DOHH2 (cell line): ENCODE results near the gene NLRP7.
"Not testable (repeated sequence)": the region's sequence is repeated elsewhere in the genome, so short reads cannot be mapped to it uniquely, and the experiment has no call there.

Source experiments
- H3F3A ChIP-seq: fragments of 200-600 bp; sonication (generic), shearing (Covaris generic); 2 replicates; pipeline ENCODE4 v1.6.0; 2016; ENCODE audit warnings: antibody characterized with exemption, mild to moderate bottlenecking; ENCODE audit not compliant: control insufficient read depth, insufficient read depth
- H3K27ac ChIP-seq: fragments of 200-600 bp; sonication (generic); 2 replicates; pipeline ENCODE4 v1.5.1; 2014; ENCODE audit warnings: low read depth, mild to moderate bottlenecking, low read length, moderate library complexity
- H3K27me3 ChIP-seq: fragments of 200-600 bp; sonication (generic); 2 replicates; pipeline ENCODE4 v1.6.1; 2014; ENCODE audit warnings: mild to moderate bottlenecking, low read length, mixed read lengths; ENCODE audit not compliant: control insufficient read depth
- H3K36me3 ChIP-seq: fragments of 200-600 bp; sonication (generic); 2 replicates; pipeline ENCODE4 v1.6.1; 2014; ENCODE audit warnings: mild to moderate bottlenecking, low read length, moderate library complexity, mixed read lengths; ENCODE audit not compliant: control insufficient read depth
- H3K4me1 ChIP-seq: fragments of 200-600 bp; sonication (generic); 2 replicates; pipeline ENCODE4 v1.6.1; 2014; ENCODE audit warnings: mild to moderate bottlenecking, low read length, mixed read lengths; ENCODE audit not compliant: control insufficient read depth
- H3K4me2 ChIP-seq: fragments of 200-600 bp; sonication (generic); 2 replicates; pipeline ENCODE4 v1.6.0; 2014; ENCODE audit warnings: mild to moderate bottlenecking, low read length, moderate library complexity
- H3K4me3 ChIP-seq: fragments of 200-600 bp; sonication (generic); 2 replicates; pipeline ENCODE4 v1.5.1; 2014; ENCODE audit warnings: mild to moderate bottlenecking, low read length, mixed read lengths
- H3K79me2 ChIP-seq: fragments of 200-600 bp; sonication (generic); 2 replicates; pipeline ENCODE4 v1.6.1; 2014; ENCODE audit warnings: mild to moderate bottlenecking, low read length, mixed read lengths; ENCODE audit not compliant: control insufficient read depth
- H3K9me2 ChIP-seq: fragments of 200-600 bp; sonication (generic); replicated peaks from 2 replicates; pipeline ENCODE4 v1.6.1; 2014; ENCODE audit warnings: mild to moderate bottlenecking, low read length, mixed read lengths; ENCODE audit not compliant: control insufficient read depth
- H3K9me3 ChIP-seq: fragments of 200-600 bp; sonication (generic); 2 replicates; pipeline ENCODE4 v1.6.1; 2014; ENCODE audit warnings: antibody characterized with exemption, low read length, mixed read lengths; ENCODE audit not compliant: control insufficient read depth, insufficient read depth
- H4K20me1 ChIP-seq: fragments of 200-600 bp; sonication (generic); 2 replicates; pipeline ENCODE4 v1.6.0; 2014; ENCODE audit warnings: low read depth, mild to moderate bottlenecking, antibody characterized with exemption, low read length, moderate library complexity; ENCODE audit not compliant: control insufficient read depth, insufficient read depth
- CTCF ChIP-seq: fragments of 200-600 bp; sonication (generic); IDR thresholded peaks from one replicate; pipeline ENCODE4 v1.5.1; 2014; ENCODE audit warnings: antibody characterized with exemption, mild to moderate bottlenecking, low read depth, low read length; ENCODE audit not compliant: poor library complexity, severe bottlenecking
- EZH2phosphoT487 ChIP-seq: fragments of 200-600 bp; sonication (generic); IDR thresholded peaks from 2 replicates; pipeline ENCODE4 v1.6.1; 2017; ENCODE audit warnings: borderline replicate concordance, mild to moderate bottlenecking, antibody characterized with exemption, low read length, moderate library complexity, mixed read lengths

Gene NLRP7

GRCh38 chr19:54896036-54896435, 51.3 kb downstream of the NLRP7 start:
- no peak for TF ChIP-seq CTCF
- no peak for TF ChIP-seq EZH2phosphoT487

DNA sequence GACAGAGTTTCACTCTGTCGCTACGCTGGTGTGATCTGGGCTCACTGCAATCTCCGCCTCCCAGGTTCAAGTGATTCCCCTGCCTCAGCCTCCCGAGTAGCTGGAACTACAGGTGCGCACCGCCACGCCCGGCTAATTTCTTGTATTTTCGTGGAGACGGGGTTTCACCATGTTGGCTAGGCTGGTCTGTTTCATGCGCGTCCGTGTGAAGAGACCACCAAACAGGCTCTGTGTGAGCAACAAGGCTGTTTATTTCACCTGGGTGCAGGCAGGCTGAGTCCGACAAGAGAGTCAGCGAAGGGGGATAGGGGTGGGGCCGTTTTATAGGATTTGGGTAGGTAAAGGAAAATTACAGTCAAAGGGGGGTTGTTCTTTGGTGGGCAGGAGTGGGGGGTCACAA, 53.2 kb downstream of the NLRP7 start:
- not testable (repeated sequence) for H3K4me1 ChIP-seq, H3K9me3 ChIP-seq, H3K9me2 ChIP-seq, H3F3A ChIP-seq, H3K36me3 ChIP-seq, H3K27ac ChIP-seq, H3K4me3 ChIP-seq, H3K4me2 ChIP-seq, H3K79me2 ChIP-seq, H4K20me1 ChIP-seq, H3K27me3 ChIP-seq

More at GRCh38 chr19:54896036-54896435, 51.3 kb downstream of the NLRP7 start:
- no peaks in the 10 kb centered on the region for H3K79me2 ChIP-seq
- H3K36me3 ChIP-seq = no peaks in the 10 kb centered on the region
- no peaks in the 10 kb centered on the region for H3K9me2 ChIP-seq
- no peaks in the 10 kb centered on the region for H4K20me1 ChIP-seq
- H3K27me3 ChIP-seq = no peaks in the 10 kb centered on the region
- H3K4me2 ChIP-seq = no peak overlapping the region
- H3K4me3 ChIP-seq = no peak overlapping the region
- H3K27ac ChIP-seq = no peak overlapping the region
- no peaks in the 10 kb centered on the region for H3F3A ChIP-seq
- H3K9me3 ChIP-seq = no peaks in the 10 kb centered on the region
- no peaks in the 10 kb centered on the region for H3K4me1 ChIP-seq

GRCh38 chr19:54893406-54893805, 53.9 kb downstream of the NLRP7 start:
- no peak overlapping the region for H3K27ac ChIP-seq
- no peaks in the 10 kb centered on the region for H4K20me1 ChIP-seq
- no peaks in the 10 kb centered on the region for H3K9me3 ChIP-seq
- H3K4me2 ChIP-seq = no peak overlapping the region
- H3K79me2 ChIP-seq = no peaks in the 10 kb centered on the region
- no peaks in the 10 kb centered on the region for H3K36me3 ChIP-seq
- H3K4me3 ChIP-seq = no peak overlapping the region
- H3K4me1 ChIP-seq = no peaks in the 10 kb centered on the region
- no peaks in the 10 kb centered on the region for H3F3A ChIP-seq
- H3K27me3 ChIP-seq = no peaks in the 10 kb centered on the region
- no peaks in the 10 kb centered on the region for H3K9me2 ChIP-seq
- TF ChIP-seq CTCF (no peak), EZH2phosphoT487 (no peak)

GRCh38 chr19:54889566-54889965, 57.8 kb downstream of the NLRP7 start:
- H3K4me3 ChIP-seq = no peak overlapping the region
- H3K27ac ChIP-seq = no peak overlapping the region
- no peak for TF ChIP-seq CTCF
- TF ChIP-seq EZH2phosphoT487 = no peak
- H3K27me3 ChIP-seq = no peaks in the 10 kb centered on the region
- H3F3A ChIP-seq = no peaks in the 10 kb centered on the region
- no peak overlapping the region for H3K4me2 ChIP-seq
- H3K4me1 ChIP-seq = no peaks in the 10 kb centered on the region
- H4K20me1 ChIP-seq = no peaks in the 10 kb centered on the region
- H3K79me2 ChIP-seq = no peaks in the 10 kb centered on the region
- H3K9me3 ChIP-seq = no peaks in the 10 kb centered on the region
- no peaks in the 10 kb centered on the region for H3K9me2 ChIP-seq
- H3K36me3 ChIP-seq = no peaks in the 10 kb centered on the region
